ENCODE measurements around the gene SRGAP2. TPM values are rescaled to one million over a fixed set of nuclear protein-coding genes. Genes with fewer than 3 reads are reported as not detected.
"Not testable (repeated sequence)": the region's sequence is repeated elsewhere in the genome, so short reads cannot be mapped to it uniquely, and the experiment has no call there.

SRGAP2 gene
- polyA plus RNA-seq (ENCODE audit: insufficient read length), result 66.0 TPM

DNA sequence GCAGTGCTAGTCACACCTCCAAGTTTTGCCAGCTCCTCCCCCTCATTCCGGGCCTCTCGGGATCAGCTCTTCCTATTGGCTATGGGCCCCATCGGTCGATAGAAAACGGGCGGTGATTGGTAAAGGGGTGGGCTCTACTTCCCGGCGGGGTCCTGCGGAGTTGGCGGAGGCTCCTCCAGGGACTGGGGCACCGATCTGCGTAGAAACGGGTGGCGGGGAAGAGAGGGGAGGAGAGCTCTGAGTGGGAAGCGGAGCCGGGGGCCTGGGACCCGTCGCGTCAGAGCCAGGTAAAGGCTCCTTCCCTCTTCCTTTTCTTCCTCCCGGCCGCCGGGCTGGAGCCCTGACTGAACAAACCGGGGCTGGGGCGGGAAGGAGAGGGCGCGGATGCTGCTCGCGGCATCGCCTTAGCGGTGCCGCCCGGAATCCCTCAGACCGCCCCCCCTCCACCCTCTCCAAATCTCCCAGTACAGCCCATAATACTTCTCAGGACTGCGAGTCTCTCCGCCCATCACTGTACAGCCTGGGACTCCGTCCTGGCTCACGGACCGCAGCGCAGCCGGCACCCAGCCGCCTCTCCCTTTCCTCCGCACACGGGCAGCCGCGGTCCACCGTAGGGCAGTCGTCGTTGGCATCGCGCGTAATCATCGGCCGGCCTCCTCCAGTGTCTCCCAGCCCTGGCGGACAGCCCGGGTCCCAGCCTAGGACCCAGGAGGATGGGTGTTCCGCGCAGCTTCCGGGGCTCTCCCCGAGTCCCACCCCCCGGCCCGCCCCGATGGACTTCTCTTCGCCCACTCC lies at the start of gene SRGAP2:
TSS of gene SRGAP2 (plus strand) at position 178 of the 795 bp plus-strand sequence. CDS start 2,430 bp downstream, outside the sequence.
- not testable (repeated sequence) for DNase-seq (ENCODE audit: low read depth)

DNA sequence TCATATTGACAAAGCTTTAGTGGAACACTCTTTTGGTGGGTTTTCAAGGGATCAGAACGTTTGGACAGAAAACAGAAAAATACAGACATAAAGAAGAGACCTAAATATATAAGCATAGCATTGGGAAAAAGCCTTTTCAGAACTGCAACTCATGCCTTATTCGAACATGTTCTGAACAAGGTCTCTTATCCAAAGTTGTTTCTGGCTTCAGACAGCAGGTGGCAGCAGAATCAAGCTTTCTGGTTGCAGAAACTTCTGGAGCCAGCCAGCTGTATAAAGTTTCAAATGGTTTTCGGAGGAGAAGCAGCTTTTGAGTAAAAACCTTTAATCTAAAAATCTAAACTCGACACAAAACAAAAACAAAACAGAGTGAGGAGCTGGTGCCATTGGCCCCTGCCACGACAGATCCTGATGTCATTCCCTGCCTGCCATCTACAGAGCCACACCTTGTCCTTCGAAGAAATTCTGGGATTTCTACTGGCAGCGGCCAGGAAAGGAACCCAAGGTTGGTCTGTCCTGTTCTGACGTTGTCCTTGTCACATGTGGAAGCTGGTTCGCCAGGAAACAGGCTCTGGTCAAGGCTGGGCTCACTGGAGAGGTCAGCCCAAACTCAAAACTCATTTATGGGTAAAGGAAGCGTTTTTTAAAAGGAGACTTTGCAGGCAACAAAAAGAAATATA lies 35.9 kb upstream of the SRGAP2 start:
- not testable (repeated sequence) for DNase-seq (ENCODE audit: low read depth)

DNA sequence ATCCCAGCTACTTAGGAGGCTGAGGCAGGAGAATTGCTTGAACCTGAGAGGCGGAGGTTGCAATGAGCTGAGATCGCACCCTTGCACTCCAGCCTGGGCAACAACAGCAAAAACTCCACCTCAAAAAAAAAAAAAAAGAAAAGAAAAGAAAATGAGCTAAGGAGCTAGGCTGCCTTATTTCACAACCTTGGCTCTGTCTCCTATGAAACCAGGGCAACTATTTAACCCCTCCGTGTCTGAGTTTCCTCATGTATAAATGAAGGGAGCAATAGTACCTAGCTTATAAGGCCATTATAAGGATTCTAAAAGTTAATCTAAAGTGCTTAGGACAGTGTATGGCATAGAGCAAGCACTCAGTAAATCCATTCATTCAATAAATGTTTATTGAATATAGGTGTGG lies 33.5 kb upstream of the SRGAP2 start:
- DNase-seq (ENCODE audit: low read depth), result not testable (repeated sequence)

- DNase-seq (ENCODE audit: low read depth), result not testable (repeated sequence)
These were observed 30.1 kb upstream of the SRGAP2 start for GRCh38 chr1:206173110-206173719.

DNA sequence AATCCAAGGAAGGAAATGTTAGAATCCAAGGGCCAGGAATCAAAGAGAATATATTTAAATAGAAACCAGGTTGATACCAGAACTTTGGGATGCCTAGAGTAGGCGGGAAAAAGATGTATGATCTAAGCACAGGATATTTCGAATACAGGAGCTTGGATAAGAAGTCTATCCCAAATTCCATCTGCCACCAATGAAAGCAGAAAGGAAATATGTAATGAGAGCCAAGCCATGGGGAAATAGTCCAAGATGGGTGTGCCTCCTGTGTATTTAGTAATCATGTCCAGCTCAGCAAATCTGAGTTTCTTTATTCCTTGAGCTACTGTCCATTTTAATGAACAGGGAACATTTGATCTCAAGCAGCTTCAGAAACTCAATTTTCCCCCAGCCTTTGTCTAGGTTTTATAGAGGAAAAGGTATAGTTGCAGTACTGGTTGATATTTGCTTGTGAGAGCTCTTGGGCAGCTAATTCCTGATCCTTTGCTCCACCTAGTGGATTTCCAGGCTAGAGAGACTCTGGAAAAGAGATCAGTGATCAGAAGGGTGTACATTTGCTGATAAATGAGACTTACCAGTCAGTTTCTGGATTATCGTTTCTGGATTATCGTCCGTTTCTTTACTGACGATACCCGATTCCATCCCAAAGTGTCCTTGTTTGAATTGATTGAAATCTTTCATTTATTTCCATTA lies 29.0 kb upstream of the SRGAP2 start:
- DNase-seq (ENCODE audit: low read depth), result peak; percentile 24

- not testable (repeated sequence) for DNase-seq (ENCODE audit: low read depth)
These were observed 27.8 kb upstream of the SRGAP2 start for GRCh38 chr1:206175459-206176113.

GRCh38 chr1:206176114-206176502 lies 27.2 kb upstream of the SRGAP2 start:
- DNase-seq (ENCODE audit: low read depth), result not testable (repeated sequence)

DNA sequence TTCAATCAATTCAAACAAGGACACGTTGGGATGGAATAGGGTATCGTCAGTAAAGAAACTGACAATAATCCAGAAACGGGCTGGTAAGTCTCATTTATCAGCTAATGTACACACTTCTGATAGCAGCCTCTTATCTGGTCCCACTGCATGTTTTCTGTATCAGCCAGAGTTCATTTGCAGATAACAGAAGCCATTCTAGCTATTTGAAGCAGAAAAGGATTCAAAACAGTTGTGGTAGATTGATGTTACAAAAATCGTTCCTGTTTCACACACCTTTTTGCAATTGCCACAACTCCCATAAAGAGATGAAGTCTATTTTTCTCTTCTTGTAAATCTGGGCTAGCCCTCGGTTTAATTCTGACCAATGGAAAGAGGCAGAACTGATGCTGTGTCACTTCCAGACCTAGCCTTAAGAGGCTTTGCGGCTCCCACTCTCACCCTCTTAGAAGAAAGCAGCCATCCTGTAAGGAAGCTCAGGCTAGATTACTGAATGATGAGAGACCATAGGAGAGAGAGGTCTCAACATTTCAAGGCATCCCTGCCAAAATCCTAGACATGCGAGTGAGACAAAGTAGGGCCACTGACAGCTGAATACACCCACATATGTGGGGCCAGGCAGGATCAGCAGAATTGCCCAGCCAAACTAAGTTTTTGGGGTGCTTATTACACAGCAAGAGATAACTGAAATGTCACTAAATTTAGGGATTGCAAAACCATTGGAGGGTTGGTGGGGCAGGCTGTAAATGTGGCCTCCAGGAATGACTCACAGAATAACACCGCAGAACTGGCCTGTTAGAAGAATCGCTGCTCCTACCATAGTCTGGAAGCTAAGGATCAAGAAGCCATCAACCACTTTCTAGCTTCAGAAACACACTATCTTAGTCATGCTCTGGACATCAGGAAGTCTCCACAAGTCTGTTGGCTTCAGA lies 25.0 kb upstream of the SRGAP2 start:
- not testable (repeated sequence) for DNase-seq (ENCODE audit: low read depth)

GRCh38 chr1:206179666-206180065 lies 23.7 kb upstream of the SRGAP2 start:
- DNase-seq (ENCODE audit: low read depth), result not testable (repeated sequence)

GRCh38 chr1:206182368-206183317 lies 20.7 kb upstream of the SRGAP2 start:
- DNase-seq (ENCODE audit: low read depth), result not testable (repeated sequence)

- DNase-seq (ENCODE audit: low read depth), result not testable (repeated sequence)
These were observed 19.6 kb upstream of the SRGAP2 start for GRCh38 chr1:206183788-206184187.

- not testable (repeated sequence) for DNase-seq (ENCODE audit: low read depth)
These were observed 17.6 kb upstream of the SRGAP2 start for GRCh38 chr1:206185778-206186177.

DNA sequence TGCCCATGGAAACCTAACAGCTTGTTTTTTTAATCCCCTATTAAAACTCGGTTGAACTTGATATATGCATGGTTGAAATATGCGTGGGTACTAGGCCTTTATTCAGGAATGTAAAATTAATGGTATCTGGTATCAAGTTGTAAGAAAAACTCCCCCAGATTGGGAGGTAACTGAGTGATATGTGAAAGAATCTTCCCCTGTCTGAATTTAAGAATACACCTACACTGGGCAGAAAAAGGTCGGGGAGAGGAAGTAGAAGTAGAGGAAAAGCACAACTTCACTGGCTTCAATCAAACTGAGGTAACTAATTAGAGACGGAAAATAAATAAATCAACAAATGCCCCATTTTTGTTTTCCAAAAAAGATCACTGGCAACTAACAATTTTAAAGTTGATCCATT lies 16.5 kb upstream of the SRGAP2 start:
- not testable (repeated sequence) for DNase-seq (ENCODE audit: low read depth)

DNA sequence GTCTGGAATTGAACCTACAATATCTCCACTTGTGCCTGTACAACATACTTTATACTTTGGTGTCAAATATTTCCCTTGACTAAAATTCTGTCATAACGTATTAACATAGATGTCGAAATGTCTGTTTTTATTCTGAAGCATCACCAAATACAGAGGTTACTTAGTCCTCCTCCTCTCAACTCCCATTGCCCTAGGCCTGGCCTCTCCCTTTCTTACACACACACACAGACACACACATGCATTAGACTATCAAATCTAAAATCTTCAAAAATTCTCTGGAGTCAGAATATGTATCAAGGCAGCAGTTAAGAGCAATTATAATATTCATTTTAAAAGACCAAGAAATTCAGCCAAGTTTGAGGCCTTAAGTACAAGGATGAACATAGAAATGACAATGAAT lies 8.2 kb upstream of the SRGAP2 start:
- DNase-seq (ENCODE audit: low read depth), result not testable (repeated sequence)

- not testable (repeated sequence) for DNase-seq (ENCODE audit: low read depth)
These were observed 6.5 kb upstream of the SRGAP2 start for GRCh38 chr1:206196748-206197424.

DNA sequence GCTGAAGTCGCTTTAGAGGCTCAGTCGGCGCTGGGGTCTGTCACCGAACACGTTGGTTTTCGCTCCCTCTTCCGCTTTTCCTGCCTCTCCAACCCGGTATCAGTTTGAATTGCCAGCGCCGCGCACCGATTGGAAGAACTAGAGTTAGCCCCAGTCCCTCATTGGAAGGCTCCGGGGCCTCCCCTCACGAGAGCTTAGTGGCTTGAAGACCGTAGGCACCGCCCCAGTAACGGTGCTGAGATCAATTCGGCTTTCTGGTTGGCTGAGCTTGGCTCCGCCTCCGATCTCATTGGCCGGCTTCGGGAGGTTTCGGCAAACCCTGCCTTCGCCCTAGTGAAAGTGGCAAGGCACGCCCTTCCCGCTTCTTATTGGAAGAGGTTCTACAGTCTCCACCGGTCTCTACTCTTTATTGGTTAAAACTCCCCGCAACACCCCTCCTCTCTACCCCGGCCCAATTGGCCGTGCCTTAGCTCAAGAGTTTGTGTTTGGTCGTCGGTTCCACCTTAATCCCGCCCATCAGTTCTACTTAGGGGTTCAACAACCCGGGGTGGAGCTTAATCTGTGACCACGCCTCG lies 465 bp upstream of the SRGAP2 start, which contains the start of gene FAM72A:
TSS of gene FAM72A (minus strand) at position 51 of the 575 bp plus-strand sequence. CDS start 814 bp downstream, outside the sequence.
- DNase-seq (ENCODE audit: low read depth), result peak; percentile 97

- DNase-seq (ENCODE audit: low read depth), result not testable (repeated sequence)
These were observed 794 bp downstream of the SRGAP2 start for GRCh38 chr1:206204159-206204511.

GRCh38 chr1:206204871-206205270 lies 1.5 kb downstream of the SRGAP2 start:
- DNase-seq (ENCODE audit: low read depth), result not testable (repeated sequence)
